GM19395 (cell line): ENCODE results near the gene RPL36.

Source experiments
- ATAC-seq: cut with Tn5 transposase; IDR thresholded peaks from one replicate; pipeline ENCODE4 v1.9.1; 2021; ENCODE audit warnings: mild to moderate bottlenecking, moderate library complexity; ENCODE audit not compliant: unreplicated experiment

Gene RPL36

DNA sequence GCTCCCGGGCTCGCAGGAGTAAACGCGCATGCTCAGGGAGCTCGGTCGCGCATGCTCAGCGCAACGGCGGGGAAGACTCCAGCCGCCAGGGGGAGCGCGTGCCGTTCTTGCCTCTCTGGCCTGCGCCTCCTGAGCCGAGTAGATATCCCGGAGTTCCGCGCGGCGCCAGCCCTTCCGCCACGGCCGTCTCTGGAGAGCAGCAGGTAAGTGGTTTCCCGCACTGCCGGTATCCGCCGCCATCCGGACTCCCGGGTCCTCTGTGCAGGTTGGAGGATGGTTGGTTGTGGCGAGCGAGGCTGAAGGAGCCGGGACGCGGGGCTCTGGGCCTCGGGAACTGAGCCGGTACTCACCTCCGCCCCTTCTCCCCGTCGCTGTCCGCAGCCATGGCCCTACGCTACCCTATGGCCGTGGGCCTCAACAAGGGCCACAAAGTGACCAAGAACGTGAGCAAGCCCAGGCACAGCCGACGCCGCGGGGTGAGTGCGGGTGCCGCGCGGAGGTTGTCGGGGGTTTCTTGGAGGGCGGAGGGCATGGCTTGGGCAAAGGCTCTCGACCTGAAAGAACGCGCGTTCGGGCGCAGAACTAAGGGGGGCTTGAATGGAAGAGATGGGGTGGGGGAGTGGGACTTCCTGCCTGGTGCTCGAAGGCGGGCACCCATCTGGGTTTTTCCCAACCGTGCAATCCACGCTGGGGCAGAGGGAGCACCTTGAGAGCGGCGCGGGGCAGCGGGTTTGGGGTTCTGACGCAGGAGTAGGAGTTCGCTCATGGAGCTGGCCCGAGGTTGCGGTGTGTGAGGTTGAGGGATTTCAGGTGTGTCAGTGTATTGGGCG lies at the start of gene RPL36:
TSS of gene RPL36 (plus strand) at position 171 of the 830 bp plus-strand sequence. CDS start at position 384, 213 bp downstream.
- ATAC-seq = peak; percentile 34

DNA sequence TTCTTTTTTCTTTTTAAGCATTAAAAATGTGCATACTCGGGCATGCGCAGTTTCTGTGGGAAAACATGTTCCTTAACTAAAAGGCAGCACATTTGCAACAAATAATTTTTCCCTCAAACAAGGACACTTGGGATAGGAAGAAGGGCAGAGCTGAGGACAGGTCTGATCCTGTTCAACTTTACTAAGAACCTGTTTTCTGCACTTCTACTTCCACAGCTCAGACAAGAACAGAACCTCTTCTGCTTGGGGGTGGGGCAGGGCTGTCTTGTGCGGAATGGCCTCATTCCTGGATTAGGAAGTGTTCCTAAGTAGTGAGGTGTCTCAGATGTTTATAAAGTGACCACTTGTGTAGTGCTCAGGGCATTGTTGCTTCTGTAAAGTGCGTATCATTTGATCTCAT lies 48.9 kb upstream of the RPL36 start:
- no peak for ATAC-seq

DNA sequence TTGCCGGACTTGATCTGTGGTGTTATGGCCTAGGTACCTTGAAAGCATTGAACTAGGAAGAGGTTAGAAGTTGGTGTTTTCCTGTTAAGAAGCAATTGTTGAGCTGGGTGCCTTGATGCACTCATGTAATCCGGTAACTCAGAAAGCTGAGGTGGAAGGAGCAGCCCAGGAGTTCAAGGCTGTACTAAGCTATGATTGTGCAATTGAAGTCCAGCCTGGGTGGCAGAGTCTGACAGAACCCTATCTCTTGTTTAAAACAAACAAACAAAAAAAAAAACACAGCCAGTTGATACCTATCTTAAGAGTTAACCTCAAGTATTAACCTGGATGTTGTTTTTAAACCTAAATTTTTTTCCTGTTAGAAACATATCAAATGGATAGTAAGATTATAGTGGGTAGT lies 47.9 kb upstream of the RPL36 start:
- no peak for ATAC-seq

DNA sequence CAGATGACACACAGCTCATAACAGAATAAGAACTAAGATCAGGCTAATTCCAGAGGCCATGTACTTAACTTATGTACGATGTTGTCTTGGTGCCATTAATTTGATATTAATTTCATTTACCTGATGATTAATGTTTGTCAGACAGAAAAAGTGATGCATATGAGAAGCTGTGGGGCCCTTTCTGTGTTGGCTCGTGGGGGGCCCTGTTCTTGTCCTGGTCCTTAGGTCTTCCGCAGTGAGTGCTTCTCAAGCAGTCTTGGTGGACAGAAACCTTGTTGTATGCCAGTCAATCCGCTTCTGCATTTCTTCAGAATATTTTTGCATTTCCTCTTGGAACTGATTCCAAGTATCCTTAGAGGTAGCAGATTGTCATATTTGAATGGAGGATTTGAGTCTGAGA lies 47.0 kb upstream of the RPL36 start:
- no peak for ATAC-seq

DNA sequence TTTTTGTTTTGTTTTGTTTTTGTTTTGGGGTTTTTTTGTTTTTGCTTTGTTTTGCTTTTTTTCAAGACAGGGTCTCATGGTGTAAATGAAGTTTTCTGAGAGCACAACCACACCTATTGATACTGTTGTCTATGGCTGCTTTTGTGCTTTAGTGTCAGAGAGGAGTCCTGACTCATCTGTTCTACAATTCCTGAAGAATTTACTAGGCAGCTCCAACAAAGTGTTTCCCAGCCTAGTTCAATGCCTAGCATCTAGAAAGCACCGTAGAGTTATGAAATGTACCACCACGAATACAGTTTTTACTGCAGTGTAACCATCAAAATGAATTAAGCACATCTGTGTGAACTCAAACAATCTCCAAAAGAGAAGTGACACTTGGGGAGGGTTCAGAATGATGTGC lies 46.1 kb upstream of the RPL36 start:
- ATAC-seq = no peak

DNA sequence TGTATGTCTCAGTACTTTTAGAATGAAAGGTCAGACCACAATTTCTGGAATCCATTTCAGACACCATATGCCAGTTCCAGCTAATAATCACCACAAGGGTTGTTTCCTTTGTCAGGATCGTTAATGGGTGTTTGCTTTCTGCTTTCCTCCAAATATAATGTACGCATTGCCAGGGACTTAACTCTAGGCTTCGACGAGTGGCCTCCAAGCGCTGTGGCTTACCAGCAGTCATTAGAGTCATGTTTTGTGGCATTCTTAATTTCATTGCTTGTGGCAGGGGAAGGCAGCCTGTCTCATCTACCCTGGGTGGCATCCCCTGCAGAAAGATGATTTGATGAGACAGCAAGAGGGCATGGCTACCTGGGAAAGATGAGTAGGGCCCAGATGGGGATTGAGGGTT lies 44.7 kb upstream of the RPL36 start:
- no peak for ATAC-seq

DNA sequence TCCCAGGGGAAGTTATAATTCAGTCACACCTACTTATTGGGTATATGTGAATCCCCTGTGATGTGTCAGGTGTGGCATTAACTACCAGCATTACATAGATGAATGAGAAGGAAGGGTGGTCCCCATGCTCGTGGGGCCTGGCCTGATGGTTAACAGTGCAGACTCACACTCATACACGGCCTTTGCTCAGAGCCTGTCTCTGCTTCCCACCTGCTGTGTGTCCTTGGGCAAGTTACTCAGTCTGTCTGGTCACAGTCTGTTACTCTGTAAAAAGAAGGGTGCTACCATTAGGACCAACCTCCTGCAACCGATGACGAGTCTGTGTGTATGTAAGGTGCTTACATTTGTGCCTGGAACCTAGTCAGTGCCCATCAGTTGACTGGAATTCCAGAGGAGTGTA lies 43.4 kb upstream of the RPL36 start:
- no peak for ATAC-seq

DNA sequence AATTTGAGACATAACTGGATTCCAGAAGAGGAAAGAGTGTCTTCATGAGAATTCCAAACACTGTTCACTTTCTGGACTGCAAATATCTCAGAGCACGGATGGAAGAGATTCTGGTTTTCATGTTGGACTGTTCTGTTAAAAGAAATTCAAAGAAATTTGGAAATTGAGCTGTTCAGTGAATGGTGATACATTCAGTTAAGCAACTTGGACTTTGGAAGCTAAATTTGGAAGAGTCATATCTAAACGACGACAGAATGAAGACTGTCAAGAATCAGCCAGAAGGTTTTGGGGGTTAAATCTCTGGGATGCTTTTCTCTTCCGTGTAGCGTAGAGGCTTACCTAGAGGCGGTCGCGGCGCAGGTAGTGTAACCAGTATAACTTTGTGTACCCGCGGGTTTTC lies 41.6 kb upstream of the RPL36 start:
- no peak for ATAC-seq

DNA sequence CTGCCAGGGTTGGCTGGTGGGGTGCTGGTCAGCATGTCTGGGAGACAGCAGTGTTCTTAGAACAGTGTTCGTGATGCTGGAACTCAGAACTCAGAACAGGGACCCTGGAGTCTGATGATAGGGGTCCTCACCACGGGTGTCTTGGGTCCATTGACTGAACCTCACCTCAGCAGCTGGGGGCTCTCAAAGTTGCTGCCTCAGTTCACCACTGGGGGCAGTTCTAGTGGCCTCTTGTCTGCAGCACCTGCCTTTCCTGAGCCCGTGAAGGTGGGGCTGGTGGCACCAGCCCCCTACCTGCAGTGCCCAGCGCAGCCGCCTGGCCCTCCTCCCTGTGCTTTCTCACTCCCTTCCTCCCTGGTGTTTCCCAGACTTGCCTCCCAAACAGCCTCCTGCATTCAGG lies 38.7 kb upstream of the RPL36 start:
- no peak for ATAC-seq

DNA sequence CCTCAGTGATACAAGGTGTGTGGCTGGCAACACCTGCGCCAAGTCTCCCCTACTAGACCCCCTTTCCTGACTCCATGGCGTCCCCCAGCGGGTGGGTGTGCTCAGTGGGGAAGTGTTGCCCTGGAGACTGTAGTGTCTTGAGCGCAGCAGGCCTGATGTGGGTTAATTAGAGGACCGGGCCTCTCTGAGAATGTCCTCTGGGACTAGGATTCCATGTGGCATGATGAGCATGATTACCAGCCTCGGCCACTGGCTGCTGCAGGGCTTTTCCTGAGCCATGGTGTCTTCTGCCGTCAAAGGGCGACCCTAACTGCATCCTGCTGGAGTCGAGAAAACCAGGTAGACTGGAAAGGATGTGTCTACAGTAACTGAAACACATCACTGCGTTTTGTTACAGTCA lies 37.8 kb upstream of the RPL36 start:
- no peak for ATAC-seq

DNA sequence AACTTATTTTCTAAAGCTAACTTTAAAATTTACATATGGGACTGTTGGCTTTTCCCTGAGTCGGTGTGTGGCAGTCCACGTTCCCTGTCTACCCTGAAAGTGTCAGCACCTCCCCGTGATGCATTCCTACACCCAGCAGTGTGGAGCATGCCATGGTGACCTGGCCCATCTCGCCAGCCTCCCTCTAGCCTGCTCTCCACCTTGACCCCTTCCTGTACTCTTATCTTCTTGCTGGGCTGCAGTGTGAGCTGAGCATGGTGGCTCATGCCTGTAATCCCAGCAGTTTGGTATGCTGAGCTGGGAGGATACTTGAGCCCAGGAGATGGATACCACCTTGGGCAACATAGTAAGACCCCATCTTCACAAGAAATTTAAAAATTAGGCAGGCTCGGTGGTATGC lies 35.2 kb upstream of the RPL36 start:
- ATAC-seq = no peak

DNA sequence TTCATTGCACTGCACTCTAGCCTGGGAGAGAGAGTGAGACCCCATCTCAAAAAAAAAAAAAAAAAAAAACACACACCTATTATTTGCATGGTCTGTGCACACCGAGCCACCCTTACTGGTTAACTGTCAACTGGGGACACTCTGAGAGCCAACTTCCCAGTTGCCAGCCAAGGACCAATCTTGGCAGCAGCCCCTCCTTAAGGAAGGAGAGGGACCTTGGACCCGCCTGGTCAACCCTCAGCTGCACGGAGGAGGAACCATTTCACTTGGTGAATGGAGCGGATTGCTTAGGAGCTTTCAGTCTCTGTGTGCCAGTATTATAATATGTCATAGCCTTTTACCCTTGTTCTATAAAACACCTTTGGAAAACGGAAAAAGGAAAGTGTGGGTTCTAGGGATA lies 34.7 kb upstream of the RPL36 start:
- ATAC-seq = no peak

DNA sequence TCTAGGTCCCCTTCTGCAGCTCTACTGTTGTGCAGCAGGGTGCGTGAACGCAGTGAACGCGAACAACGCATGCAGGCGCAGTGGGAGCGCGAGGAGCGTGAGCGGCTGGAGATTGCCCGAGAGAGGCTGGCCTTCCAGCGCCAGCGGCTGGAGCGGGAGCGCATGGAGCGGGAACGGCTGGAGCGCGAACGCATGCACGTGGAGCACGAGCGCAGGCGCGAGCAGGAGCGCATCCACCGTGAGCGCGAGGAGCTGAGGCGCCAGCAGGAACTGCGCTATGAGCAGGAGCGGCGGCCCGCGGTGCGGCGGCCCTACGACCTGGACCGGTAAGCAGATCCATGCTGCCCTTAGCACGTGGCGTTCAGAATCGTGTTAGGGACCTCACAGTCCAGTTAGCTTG lies 28.6 kb upstream of the RPL36 start:
- no peak for ATAC-seq

DNA sequence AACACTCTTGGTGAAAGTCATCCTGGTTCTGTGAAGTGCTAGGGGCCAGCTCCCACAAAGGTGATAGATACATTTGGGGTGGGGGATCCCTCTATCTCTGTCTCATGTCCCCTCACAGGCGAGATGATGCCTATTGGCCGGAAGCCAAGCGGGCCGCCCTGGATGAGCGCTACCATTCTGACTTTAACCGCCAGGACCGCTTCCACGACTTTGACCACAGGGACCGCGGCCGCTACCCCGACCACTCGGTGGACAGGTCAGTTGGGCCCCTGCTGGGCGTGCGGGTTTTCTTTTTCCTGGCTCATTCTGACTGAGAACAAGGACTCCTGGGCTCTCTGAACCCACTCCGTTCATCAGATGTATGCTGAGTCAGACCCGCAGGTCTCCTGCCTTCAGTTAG lies 26.2 kb upstream of the RPL36 start:
- no peak for ATAC-seq

DNA sequence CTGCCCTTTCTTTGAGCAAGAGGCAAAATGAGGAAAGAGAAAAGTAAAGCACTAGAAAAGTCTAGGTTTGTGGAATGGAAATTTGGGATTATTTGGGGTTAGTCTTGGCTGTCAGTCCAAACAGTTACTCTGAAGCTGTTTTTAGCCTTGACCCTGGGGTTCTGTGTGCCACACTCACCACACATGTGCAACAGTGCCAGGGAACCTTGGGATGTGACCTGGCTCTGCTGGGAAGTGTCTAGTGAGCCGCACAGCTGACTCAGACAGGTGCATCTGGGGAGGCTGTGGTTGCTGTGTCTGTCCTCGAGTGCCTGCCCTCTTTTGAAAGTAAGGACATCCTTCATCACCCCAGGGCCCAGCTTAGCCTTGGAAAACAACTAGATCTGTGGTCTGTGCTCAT lies 25.6 kb upstream of the RPL36 start:
- ATAC-seq = no peak

DNA sequence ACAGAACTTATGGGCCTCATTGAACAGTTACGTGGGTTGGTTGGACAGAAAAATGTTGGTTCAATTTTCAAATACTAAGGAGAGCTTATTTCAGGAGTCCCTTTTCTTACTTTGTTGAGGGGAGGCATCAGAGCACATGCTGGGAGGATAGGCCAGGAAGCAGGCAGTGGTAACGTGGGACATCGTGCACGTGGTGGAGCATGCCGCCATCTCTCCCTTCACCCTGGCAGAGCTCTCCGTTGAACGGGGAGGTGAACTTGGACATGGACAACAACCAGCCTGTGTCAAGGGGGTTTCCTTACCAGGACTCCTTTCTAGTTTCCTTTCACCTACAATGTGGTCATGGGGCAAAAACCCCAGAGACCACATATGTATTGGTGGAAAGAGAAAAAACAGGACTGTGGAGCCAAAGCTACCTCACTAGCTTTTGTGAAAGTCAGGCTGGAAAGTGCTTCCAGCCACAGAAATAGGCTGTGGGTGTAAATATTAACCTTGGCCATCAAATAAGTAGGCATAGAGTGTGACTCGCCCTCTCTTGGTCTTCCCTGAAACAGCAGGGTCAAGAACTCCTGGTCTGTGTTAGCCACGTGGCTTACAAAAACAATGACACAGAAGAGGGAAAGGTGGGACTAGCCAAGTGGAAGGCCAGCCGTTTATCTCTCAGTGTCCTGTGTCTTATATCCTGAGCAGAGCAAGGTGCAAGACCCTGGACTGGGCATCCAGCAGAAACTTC lies 24.1 kb upstream of the RPL36 start:
- no peak for ATAC-seq

DNA sequence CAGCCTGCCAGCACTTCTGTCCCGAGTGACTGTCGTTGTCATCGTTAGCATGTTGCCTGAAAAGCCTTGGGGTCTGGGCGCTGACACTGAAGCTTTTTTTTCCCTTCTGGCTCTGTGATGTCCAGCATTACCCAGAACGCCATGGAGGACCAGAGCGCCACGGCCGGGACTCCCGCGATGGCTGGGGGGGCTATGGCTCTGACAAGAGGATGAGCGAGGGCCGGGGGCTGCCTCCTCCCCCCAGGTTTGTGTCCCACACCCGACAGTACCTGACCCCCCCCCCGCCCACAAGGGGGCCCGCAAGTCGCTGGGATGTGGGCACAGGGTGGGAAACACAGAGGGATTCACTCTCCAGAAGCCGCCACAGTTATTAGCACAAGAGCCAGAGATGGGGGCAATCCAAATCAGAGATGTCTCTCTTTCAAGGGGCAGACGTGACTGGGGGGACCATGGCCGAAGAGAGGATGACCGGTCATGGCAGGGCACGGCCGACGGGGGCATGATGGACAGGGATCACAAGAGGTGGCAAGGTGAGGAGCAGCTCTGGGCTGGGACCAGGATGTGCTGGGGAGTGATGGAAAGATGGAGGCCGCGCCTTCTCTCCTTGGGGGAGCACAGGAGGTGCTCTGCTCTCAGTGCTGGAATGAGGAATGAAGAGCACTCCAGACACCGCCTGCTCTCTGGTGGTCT lies 23.0 kb upstream of the RPL36 start:
- no peak for ATAC-seq

DNA sequence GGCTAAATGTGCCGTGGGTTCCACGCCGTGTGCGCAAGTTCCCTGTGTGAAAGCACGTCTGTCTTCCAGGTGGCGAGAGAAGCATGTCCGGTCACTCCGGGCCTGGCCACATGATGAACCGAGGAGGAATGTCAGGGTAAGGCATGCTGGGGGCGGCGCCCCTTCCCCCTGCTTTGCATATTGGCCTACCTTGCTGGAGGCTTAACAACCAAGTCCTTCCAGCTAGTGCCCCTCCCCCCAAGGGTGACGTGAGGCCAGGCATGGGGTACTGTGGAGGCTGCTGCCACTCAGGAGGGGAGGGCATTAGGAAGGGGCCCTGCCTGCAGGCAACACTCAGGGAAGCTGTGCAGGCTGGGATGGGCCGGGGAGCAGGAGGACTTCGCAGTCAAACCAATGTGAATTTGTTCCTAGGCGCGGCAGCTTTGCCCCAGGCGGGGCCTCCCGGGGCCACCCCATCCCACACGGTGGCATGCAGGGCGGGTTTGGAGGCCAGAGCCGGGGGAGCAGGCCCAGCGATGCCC lies 22.3 kb upstream of the RPL36 start:
- ATAC-seq = no peak

DNA sequence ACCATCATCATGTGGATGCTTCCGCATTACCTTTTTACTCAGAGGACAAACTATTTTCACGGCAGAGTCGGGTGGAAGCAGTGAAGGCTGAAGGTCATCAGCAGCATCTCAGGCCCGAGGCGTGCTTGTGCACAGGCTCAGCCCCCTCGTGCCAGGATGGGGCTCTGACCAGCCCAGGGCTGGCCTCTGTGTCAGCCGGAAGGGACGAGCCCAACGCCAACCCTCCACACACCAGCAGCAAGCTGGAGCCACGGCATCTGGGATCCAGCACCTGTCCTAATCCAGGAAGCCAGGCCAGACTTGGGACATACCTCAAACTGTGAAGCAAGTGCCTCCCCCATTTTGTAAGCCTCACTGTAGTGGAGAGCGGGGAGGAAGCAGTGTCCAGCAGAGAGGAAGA lies 20.9 kb upstream of the RPL36 start:
- no peak for ATAC-seq

DNA sequence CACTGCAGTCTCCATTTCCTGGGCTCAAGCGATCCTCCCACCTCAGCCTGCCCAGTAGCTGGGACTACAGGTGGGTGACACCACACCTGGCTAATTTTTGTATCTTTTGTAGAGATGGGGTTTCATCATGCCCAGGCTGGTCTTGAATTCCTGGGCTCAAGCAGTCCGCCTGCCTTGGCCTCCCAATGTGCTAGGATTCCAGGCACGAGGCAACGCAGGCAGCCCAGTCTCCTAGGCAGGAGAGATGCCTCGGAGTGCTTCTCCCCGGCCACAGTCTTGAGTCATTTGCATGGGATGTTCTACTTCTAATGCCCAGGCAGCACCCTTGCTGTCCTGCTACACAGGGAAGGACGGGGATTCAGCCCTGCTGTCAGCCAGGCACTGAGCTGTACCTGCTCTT lies 18.5 kb upstream of the RPL36 start:
- ATAC-seq = no peak

DNA sequence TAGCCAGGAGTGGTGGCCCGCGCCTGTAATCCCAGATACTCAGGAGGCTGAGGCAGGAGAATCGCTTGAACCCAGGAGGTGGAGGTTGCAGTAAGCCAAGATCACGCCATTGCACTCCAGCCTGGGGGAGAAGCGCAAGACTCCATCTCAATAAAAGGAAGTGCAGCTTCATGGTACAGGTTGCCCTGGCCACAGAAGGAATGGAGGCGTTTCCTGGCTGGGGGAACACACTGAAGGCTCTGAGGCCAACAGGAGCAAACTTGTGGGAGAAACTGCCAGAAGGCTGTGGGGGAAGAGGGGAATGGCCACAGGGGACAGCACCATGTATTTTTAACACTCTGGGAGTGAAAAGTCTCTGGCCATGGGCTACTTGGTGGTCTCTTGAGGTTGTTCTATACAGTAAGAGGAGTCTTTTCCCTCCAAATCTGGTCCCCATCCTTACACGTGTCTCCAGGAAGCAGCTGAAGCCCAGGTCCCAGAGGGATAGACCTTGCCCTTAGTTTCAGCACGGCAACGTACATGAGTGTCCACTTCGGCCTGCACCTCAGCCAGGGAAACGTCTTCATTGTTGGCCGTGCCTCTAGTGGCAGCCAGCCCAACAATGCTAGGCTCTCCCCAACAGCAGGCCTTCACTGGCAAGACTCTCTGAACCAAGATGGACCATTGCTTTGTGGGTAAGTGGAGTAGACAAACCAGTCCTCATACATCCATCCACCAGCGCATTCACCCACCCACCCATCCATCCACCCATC lies 17.2 kb upstream of the RPL36 start:
- no peak for ATAC-seq
